Measurements from ENCODE around the gene FER.

DNA sequence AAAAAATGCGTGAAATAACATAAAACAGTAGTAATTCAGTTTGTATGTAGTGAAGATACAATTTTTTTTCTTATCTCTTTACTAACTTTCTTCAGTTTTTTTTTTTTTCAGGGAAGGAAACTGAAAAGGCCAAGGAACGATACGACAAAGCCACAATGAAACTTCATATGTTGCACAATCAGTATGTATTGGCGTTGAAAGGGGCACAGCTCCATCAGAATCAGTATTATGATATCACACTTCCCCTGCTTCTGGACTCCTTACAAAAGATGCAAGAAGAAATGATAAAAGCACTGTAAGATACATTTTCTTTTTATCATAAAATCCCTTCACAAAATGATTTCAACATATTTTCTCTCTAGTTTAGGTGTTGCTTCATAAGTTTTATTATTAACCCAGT lies 120.0 kb downstream of the FER start:
- TF ChIP-seq, protein P1, sequence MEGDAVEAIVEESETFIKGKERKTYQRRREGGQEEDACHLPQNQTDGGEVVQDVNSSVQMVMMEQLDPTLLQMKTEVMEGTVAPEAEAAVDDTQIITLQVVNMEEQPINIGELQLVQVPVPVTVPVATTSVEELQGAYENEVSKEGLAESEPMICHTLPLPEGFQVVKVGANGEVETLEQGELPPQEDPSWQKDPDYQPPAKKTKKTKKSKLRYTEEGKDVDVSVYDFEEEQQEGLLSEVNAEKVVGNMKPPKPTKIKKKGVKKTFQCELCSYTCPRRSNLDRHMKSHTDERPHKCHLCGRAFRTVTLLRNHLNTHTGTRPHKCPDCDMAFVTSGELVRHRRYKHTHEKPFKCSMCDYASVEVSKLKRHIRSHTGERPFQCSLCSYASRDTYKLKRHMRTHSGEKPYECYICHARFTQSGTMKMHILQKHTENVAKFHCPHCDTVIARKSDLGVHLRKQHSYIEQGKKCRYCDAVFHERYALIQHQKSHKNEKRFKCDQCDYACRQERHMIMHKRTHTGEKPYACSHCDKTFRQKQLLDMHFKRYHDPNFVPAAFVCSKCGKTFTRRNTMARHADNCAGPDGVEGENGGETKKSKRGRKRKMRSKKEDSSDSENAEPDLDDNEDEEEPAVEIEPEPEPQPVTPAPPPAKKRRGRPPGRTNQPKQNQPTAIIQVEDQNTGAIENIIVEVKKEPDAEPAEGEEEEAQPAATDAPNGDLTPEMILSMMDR (conservative IDR thresholded peaks at IDR 0.05): no peak
- no peak for TF ChIP-seq EZH2 (IDR thresholded peaks at IDR 0.05; ENCODE audit: low read depth)
